Keratinocyte (primary cell): ENCODE measurements around the gene SEMA4D. TPM values are rescaled to one million over a fixed set of nuclear protein-coding genes. Genes with fewer than 3 reads are reported as not detected.

ENCODE experiments used
- DNase-seq: peaks from one replicate; pipeline ENCODE4 v3.0.0-alpha.2; 2011; ENCODE audit warnings: low read depth, missing footprints, low spot score
- FAIRE-seq: peaks from 2 replicates; lab custom pipeline; 2011; peaks lifted over from hg19 to GRCh38; lab: Jason Lieb, UNC
- H2AFZ ChIP-seq: 2 replicates; pipeline ENCODE4 v1.6.0; 2012; ENCODE audit warnings: low read length, control low read depth, inconsistent platforms; ENCODE audit not compliant: control insufficient read depth
- H3K27ac ChIP-seq: 2 replicates; pipeline ENCODE4 v1.5.1; 2011; ENCODE audit warnings: low read length; ENCODE audit not compliant: control insufficient read depth, insufficient read depth
- H3K27me3 ChIP-seq: 3 replicates; pipeline ENCODE4 v1.6.0; 2011; ENCODE audit warnings: low read length; ENCODE audit not compliant: control insufficient read depth, insufficient read depth; ENCODE audit errors: extremely low read depth
- H3K36me3 ChIP-seq, 2 experiments: 2 replicates in 1 of 2; 3 replicates in 1 of 2; pipeline ENCODE4 v1.5.1; 2011; ENCODE audit warnings: low read length in 2 of 2, mild to moderate bottlenecking in 1 of 2; ENCODE audit not compliant: control insufficient read depth in 2 of 2, insufficient read depth in 2 of 2; ENCODE audit errors: extremely low read depth in 1 of 2
- H3K4me1 ChIP-seq: 3 replicates; pipeline ENCODE4 v1.5.1; 2011; ENCODE audit warnings: low read length; ENCODE audit not compliant: control insufficient read depth, insufficient read depth; ENCODE audit errors: extremely low read depth
- H3K4me2 ChIP-seq: 3 replicates; pipeline ENCODE4 v1.6.0; 2011; ENCODE audit warnings: low read depth, low read length; ENCODE audit not compliant: control insufficient read depth, insufficient read depth; ENCODE audit errors: extremely low read depth
- H3K4me3 ChIP-seq, 3 experiments: fragments of 200-600 bp in 1 of 3; sonication (generic) in 1 of 3; 2 replicates in 2 of 3; 3 replicates in 1 of 3; pipeline ENCODE4 v1.5.1; 2011 to 2016; ENCODE audit warnings: low read length in 3 of 3, mild to moderate bottlenecking in 3 of 3, control low read depth in 2 of 3, inconsistent platforms in 1 of 3, low read depth in 1 of 3, mixed read lengths in 1 of 3, mixed run types in 1 of 3, moderate library complexity in 1 of 3; ENCODE audit not compliant: control insufficient read depth in 2 of 3, insufficient read depth in 2 of 3; ENCODE audit errors: extremely low read depth in 1 of 3
- H3K79me2 ChIP-seq: 2 replicates; pipeline ENCODE4 v1.6.0; 2012; ENCODE audit warnings: low read length; ENCODE audit not compliant: control insufficient read depth, insufficient read depth
- H3K9ac ChIP-seq: 3 replicates; pipeline ENCODE4 v1.6.0; 2011; ENCODE audit warnings: low read length; ENCODE audit not compliant: control insufficient read depth, insufficient read depth; ENCODE audit errors: extremely low read depth
- H3K9me1 ChIP-seq: 3 replicates; pipeline ENCODE4 v1.6.0; 2011; ENCODE audit warnings: low read length; ENCODE audit not compliant: control insufficient read depth, insufficient read depth; ENCODE audit errors: extremely low read depth
- H3K9me3 ChIP-seq: 2 replicates; pipeline ENCODE4 v1.5.1; 2012; ENCODE audit warnings: low read depth, low read length; ENCODE audit not compliant: control insufficient read depth
- H4K20me1 ChIP-seq: 3 replicates; pipeline ENCODE4 v1.6.0; 2011; ENCODE audit warnings: low read length; ENCODE audit not compliant: control insufficient read depth, insufficient read depth; ENCODE audit errors: extremely low read depth
- EZH2 ChIP-seq: IDR thresholded peaks from one replicate; pipeline ENCODE4 v1.6.1; 2012; ENCODE audit warnings: inconsistent platforms, mild to moderate bottlenecking, low read length, moderate library complexity
- dilution Hi-C: fragments of 300-500 bp; cut with MboI; formaldehyde crosslinking; loops from one replicate; pipeline ENCODE4 v1.7.0; 2020; ENCODE audit warnings: low sequenced_read_pairs; ENCODE audit not compliant: extremely low pct_ligation_motif_present
- polyA plus RNA-seq, 5 experiments: library from polyadenylated mRNA; depleted of rRNA in 3 of 5; stranded (reverse) in 3 of 5; stranded (forward) in 1 of 5; unstranded in 1 of 5; fragments of >200 nt; gene quantifications; 1 replicate in 1 of 5; 2 replicates in 3 of 5; 3 replicates in 1 of 5; pipeline versions ENCODE4 v1.2.1 to v1.2.3, GENCODE V29; 2011 to 2012; ENCODE audit warnings: missing spikeins in 2 of 5, low read depth in 1 of 5, low replicate concordance in 1 of 5
- TF ChIP-seq, protein P1 (sequence below), 3 experiments: IDR thresholded peaks in 1 of 3; conservative IDR thresholded peaks in 1 of 3; optimal IDR thresholded peaks in 1 of 3; 2 replicates in 2 of 3; 3 replicates in 1 of 3; pipeline versions ENCODE3 to v1.5.1; 2011; ENCODE audit warnings: low read length in 3 of 3, mild to moderate bottlenecking in 3 of 3, moderate library complexity in 2 of 3, control low read depth in 1 of 3, inconsistent platforms in 1 of 3; ENCODE audit not compliant: insufficient read depth in 2 of 3; ENCODE audit errors: extremely low read depth in 1 of 3

Gene SEMA4D
- polyA plus RNA-seq, 1 donor (not counting 4 experiments of a cell fraction or from before 2014, with no cell fraction given), result 0.43 TPM

GRCh38 chr9:89534515-89535287, 36.8 kb upstream of the SEMA4D start:
- Histone ChIP-seq H3K27ac (no peak overlapping the region), H3K4me2 (no peak overlapping the region), H2AFZ (no peak overlapping the region), H4K20me1 (no peaks in the 10 kb centered on the region), H3K9me3 (no peaks in the 10 kb centered on the region), H3K9ac (no peak overlapping the region), H3K4me1 (no peaks in the 10 kb centered on the region), H3K79me2 (no peaks in the 10 kb centered on the region), H3K4me3 (no peak overlapping the region), H3K36me3 (no peaks in the 10 kb centered on the region), H3K27me3 (no peaks in the 10 kb centered on the region), H3K9me1 (no peaks in the 10 kb centered on the region)
- TF ChIP-seq, protein P1, sequence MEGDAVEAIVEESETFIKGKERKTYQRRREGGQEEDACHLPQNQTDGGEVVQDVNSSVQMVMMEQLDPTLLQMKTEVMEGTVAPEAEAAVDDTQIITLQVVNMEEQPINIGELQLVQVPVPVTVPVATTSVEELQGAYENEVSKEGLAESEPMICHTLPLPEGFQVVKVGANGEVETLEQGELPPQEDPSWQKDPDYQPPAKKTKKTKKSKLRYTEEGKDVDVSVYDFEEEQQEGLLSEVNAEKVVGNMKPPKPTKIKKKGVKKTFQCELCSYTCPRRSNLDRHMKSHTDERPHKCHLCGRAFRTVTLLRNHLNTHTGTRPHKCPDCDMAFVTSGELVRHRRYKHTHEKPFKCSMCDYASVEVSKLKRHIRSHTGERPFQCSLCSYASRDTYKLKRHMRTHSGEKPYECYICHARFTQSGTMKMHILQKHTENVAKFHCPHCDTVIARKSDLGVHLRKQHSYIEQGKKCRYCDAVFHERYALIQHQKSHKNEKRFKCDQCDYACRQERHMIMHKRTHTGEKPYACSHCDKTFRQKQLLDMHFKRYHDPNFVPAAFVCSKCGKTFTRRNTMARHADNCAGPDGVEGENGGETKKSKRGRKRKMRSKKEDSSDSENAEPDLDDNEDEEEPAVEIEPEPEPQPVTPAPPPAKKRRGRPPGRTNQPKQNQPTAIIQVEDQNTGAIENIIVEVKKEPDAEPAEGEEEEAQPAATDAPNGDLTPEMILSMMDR (optimal IDR thresholded peaks at IDR 0.05 in 1 of 3, IDR thresholded peaks at IDR 0.05 in 1 of 3, conservative IDR thresholded peaks at IDR 0.05 in 1 of 3; ENCODE audit: extremely low read depth in 1 of 3, insufficient read depth in 2 of 3, low read length in 3 of 3), result no peak
- TF ChIP-seq EZH2, result no peak
- dilution Hi-C loops, result no loop called here
- FAIRE-seq (no peak), DNase-seq (no peak)

DNA sequence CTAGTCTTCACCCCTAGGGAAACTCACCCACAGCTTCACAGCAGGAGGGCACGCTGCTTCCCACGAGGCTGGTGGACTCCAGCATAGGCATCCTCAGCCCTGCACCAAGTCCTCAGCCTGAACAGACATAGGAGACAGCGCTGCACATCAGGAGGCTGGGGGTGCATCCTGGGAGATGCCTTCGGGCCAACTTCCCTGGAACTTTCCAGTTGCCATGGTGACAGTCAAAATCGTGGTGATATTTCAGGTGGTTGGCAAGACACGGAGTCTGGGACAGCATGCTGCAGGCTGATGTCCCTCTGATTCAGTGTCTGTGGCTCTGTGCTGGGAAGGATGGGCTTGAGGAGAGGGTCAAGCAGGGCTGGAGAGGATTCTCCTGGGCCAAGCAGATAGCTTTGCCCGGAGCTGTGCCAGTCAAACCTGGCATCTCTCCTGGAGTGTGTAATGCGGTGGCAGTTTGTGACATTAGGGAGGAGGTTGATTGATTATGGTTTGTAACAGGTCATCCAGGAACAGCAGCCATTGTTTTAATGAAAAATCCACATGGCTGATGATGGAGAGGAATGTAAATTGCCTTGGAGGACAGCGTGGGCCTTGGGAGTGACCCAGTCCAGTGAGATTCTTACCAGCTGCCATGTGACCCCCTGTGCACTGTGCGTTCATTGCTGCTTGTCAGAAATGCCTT, 35.6 kb upstream of the SEMA4D start:
- no peak overlapping the region for H2AFZ ChIP-seq
- no peaks in the 10 kb centered on the region for H3K9me1 ChIP-seq
- no peak overlapping the region for H3K4me3 ChIP-seq
- FAIRE-seq, result no peak
- DNase-seq, result no peak
- no peaks in the 10 kb centered on the region for H3K27me3 ChIP-seq
- H3K27ac ChIP-seq, result no peak overlapping the region
- dilution Hi-C loops, result no loop called here
- H3K4me2 ChIP-seq, result no peak overlapping the region
- no peaks in the 10 kb centered on the region for H3K4me1 ChIP-seq
- no peaks in the 10 kb centered on the region for H4K20me1 ChIP-seq
- no peaks in the 10 kb centered on the region for H3K9me3 ChIP-seq
- H3K36me3 ChIP-seq, result no peaks in the 10 kb centered on the region
- TF ChIP-seq EZH2, result no peak
- TF ChIP-seq, protein P1 (optimal IDR thresholded peaks at IDR 0.05 in 1 of 3, IDR thresholded peaks at IDR 0.05 in 1 of 3, conservative IDR thresholded peaks at IDR 0.05 in 1 of 3; ENCODE audit: extremely low read depth in 1 of 3, insufficient read depth in 2 of 3, low read length in 3 of 3), result no peak
- no peak overlapping the region for H3K9ac ChIP-seq
- no peaks in the 10 kb centered on the region for H3K79me2 ChIP-seq
